ENCODE data around the gene ERF.

ERF gene

GRCh38 chr19:42275517-42275916, 20.6 kb upstream of the ERF start:
- Histone ChIP-seq H3K9me3 (ENCODE audit: control extremely low read depth in 1 of 5, control insufficient read depth in 4 of 5, insufficient read depth in 2 of 5, low read depth in 1 of 5, low read length in 4 of 5) (no peaks in the 10 kb centered on the region), H3K27ac (ENCODE audit: insufficient read depth in 1 of 2, low read depth in 1 of 2, low read length in 2 of 2, poor library complexity in 1 of 2, severe bottlenecking in 2 of 2) (no peak overlapping the region), H3K4me1 (ENCODE audit: control extremely low read depth in 1 of 4, control insufficient read depth in 4 of 4, insufficient read depth in 4 of 4, low read length in 3 of 4) (peaks cover 0 to 65% (median 51%) of the 10 kb centered on the region in 4 experiments), H3K36me3 (ENCODE audit: control insufficient read depth in 4 of 4, insufficient read depth in 4 of 4, low read length in 3 of 4) (peaks cover 0 to 50% (median 25%) of the 10 kb centered on the region in 4 experiments), H3K27me3 (replicated peaks in 2 of 5; ENCODE audit: control insufficient read depth in 4 of 5, insufficient read depth in 5 of 5, low read length in 4 of 5) (no peaks in the 10 kb centered on the region), H3K4me3 (ENCODE audit: control insufficient read depth in 1 of 7, extremely low read depth in 1 of 7, insufficient read depth in 4 of 7, low read depth in 2 of 7, low read length in 6 of 7) (no peak overlapping the region)
- POLR2A ChIA-PET: no interaction called here
- CTCF ChIA-PET: no interaction called here
- whole genome bisulfite sequencing (ENCODE audit: insufficient coverage): 100% methylated on average over 1 of the region's 3 CpGs
- no peak for DNase-seq

- H3K4me1 ChIP-seq (ENCODE audit: control extremely low read depth in 1 of 4, control insufficient read depth in 4 of 4, insufficient read depth in 4 of 4, low read length in 3 of 4): peaks cover 0 to 69% (median 53%) of the 10 kb centered on the region in 4 experiments
- H3K36me3 ChIP-seq (ENCODE audit: control insufficient read depth in 4 of 4, insufficient read depth in 4 of 4, low read length in 3 of 4): peaks cover 0 to 50% (median 25%) of the 10 kb centered on the region in 4 experiments
- no peak for DNase-seq
- H3K27me3 ChIP-seq (replicated peaks in 2 of 5; ENCODE audit: control insufficient read depth in 4 of 5, insufficient read depth in 5 of 5, low read length in 4 of 5): no peaks in the 10 kb centered on the region
- 96% methylated on average over 5 of the region's 7 CpGs for WGBS (ENCODE audit: insufficient coverage)
- no peak overlapping the region for H3K27ac ChIP-seq (ENCODE audit: insufficient read depth in 1 of 2, low read depth in 1 of 2, low read length in 2 of 2, poor library complexity in 1 of 2, severe bottlenecking in 2 of 2)
- no peak overlapping the region for H3K4me3 ChIP-seq (ENCODE audit: control insufficient read depth in 1 of 7, extremely low read depth in 1 of 7, insufficient read depth in 4 of 7, low read depth in 2 of 7, low read length in 6 of 7)
- CTCF ChIA-PET: interaction anchor here (0.8 to 1.6 kb wide), 4 partner anchors 14 to 140 kb away, joined by 3 to 6 read pairs (median 3); no protein-coding TSS in a partner anchor
- H3K9me3 ChIP-seq (ENCODE audit: control extremely low read depth in 1 of 5, control insufficient read depth in 4 of 5, insufficient read depth in 2 of 5, low read depth in 1 of 5, low read length in 4 of 5): no peaks in the 10 kb centered on the region
- POLR2A ChIA-PET: no interaction called here
Measured at GRCh38 chr19:42275103-42275502, 20.2 kb upstream of the ERF start.

GRCh38 chr19:42274065-42274682, 19.2 kb upstream of the ERF start:
- ChIA-PET CTCF (interaction anchor here (0.8 to 1.6 kb wide), 4 partner anchors 13 to 139 kb away, joined by 3 to 6 read pairs (median 3); no protein-coding TSS in a partner anchor), POLR2A (interaction anchor here (0.7 kb wide), 1 partner anchor 28 kb away, joined by 3 read pairs; no protein-coding TSS in a partner anchor)
- Histone ChIP-seq H3K4me3 (ENCODE audit: control insufficient read depth in 1 of 7, extremely low read depth in 1 of 7, insufficient read depth in 4 of 7, low read depth in 2 of 7, low read length in 6 of 7) (no peak overlapping the region), H3K27ac (ENCODE audit: insufficient read depth in 1 of 2, low read depth in 1 of 2, low read length in 2 of 2, poor library complexity in 1 of 2, severe bottlenecking in 2 of 2) (no peak overlapping the region), H3K4me1 (ENCODE audit: control extremely low read depth in 1 of 4, control insufficient read depth in 4 of 4, insufficient read depth in 4 of 4, low read length in 3 of 4) (peaks cover 4 to 71% (median 53%) of the 10 kb centered on the region in 4 experiments), H3K27me3 (replicated peaks in 2 of 5; ENCODE audit: control insufficient read depth in 4 of 5, insufficient read depth in 5 of 5, low read length in 4 of 5) (no peaks in the 10 kb centered on the region), H3K36me3 (ENCODE audit: control insufficient read depth in 4 of 4, insufficient read depth in 4 of 4, low read length in 3 of 4) (peaks cover 0 to 50% (median 25%) of the 10 kb centered on the region in 4 experiments), H3K9me3 (ENCODE audit: control extremely low read depth in 1 of 5, control insufficient read depth in 4 of 5, insufficient read depth in 2 of 5, low read depth in 1 of 5, low read length in 4 of 5) (no peaks in the 10 kb centered on the region)
- WGBS (ENCODE audit: insufficient coverage): 94% methylated on average over 21 of the region's 22 CpGs
- DNase-seq: no peak

- Histone ChIP-seq H3K27ac (ENCODE audit: insufficient read depth in 1 of 2, low read depth in 1 of 2, low read length in 2 of 2, poor library complexity in 1 of 2, severe bottlenecking in 2 of 2) (no peak overlapping the region), H3K9me3 (ENCODE audit: control extremely low read depth in 1 of 5, control insufficient read depth in 4 of 5, insufficient read depth in 2 of 5, low read depth in 1 of 5, low read length in 4 of 5) (no peaks in the 10 kb centered on the region), H3K4me1 (ENCODE audit: control extremely low read depth in 1 of 4, control insufficient read depth in 4 of 4, insufficient read depth in 4 of 4, low read length in 3 of 4) (peaks cover 4 to 64% (median 46%) of the 10 kb centered on the region in 4 experiments), H3K27me3 (replicated peaks in 2 of 5; ENCODE audit: control insufficient read depth in 4 of 5, insufficient read depth in 5 of 5, low read length in 4 of 5) (no peaks in the 10 kb centered on the region), H3K4me3 (ENCODE audit: control insufficient read depth in 1 of 7, extremely low read depth in 1 of 7, insufficient read depth in 4 of 7, low read depth in 2 of 7, low read length in 6 of 7) (no peak overlapping the region), H3K36me3 (ENCODE audit: control insufficient read depth in 4 of 4, insufficient read depth in 4 of 4, low read length in 3 of 4) (peaks cover 0 to 50% (median 25%) of the 10 kb centered on the region in 4 experiments)
- ChIA-PET CTCF (interaction anchor here (1.2 to 1.6 kb wide), 3 partner anchors 28 to 138 kb away, joined by 3 to 6 read pairs (median 3); no protein-coding TSS in a partner anchor), POLR2A (no interaction called here)
- no peak for DNase-seq
- 98% methylated on average over 36 of the region's 43 CpGs for WGBS (ENCODE audit: insufficient coverage)
Measured at GRCh38 chr19:42273407-42274064, 18.6 kb upstream of the ERF start.

- peaks cover 4 to 60% (median 42%) of the 10 kb centered on the region in 4 experiments for H3K4me1 ChIP-seq (ENCODE audit: control extremely low read depth in 1 of 4, control insufficient read depth in 4 of 4, insufficient read depth in 4 of 4, low read length in 3 of 4)
- WGBS (ENCODE audit: insufficient coverage): 94% methylated on average over 22 of the region's 23 CpGs
Measured at GRCh38 chr19:42272989-42273406, 18.1 kb upstream of the ERF start.

GRCh38 chr19:42272535-42272897, 17.6 kb upstream of the ERF start:
- H3K27ac ChIP-seq (ENCODE audit: insufficient read depth in 1 of 2, low read depth in 1 of 2, low read length in 2 of 2, poor library complexity in 1 of 2, severe bottlenecking in 2 of 2): no peak overlapping the region
- 89% methylated on average over 8 of the region's 9 CpGs for WGBS (ENCODE audit: insufficient coverage)
- no peak overlapping the region for H3K4me3 ChIP-seq (ENCODE audit: control insufficient read depth in 1 of 7, extremely low read depth in 1 of 7, insufficient read depth in 4 of 7, low read depth in 2 of 7, low read length in 6 of 7)
- CTCF ChIA-PET: interaction anchor here (0.8 to 1.7 kb wide), 2 partner anchors 11 to 27 kb away, joined by 3 to 12 read pairs; no protein-coding TSS in a partner anchor
- H3K4me1 ChIP-seq (ENCODE audit: control extremely low read depth in 1 of 4, control insufficient read depth in 4 of 4, insufficient read depth in 4 of 4, low read length in 3 of 4): peaks cover 7 to 60% (median 42%) of the 10 kb centered on the region in 4 experiments
- DNase-seq: no peak
- POLR2A ChIA-PET: no interaction called here
- H3K9me3 ChIP-seq (ENCODE audit: control extremely low read depth in 1 of 5, control insufficient read depth in 4 of 5, insufficient read depth in 2 of 5, low read depth in 1 of 5, low read length in 4 of 5): no peaks in the 10 kb centered on the region
- H3K27me3 ChIP-seq (replicated peaks in 2 of 5; ENCODE audit: control insufficient read depth in 4 of 5, insufficient read depth in 5 of 5, low read length in 4 of 5): no peaks in the 10 kb centered on the region
- peaks cover 0 to 50% (median 25%) of the 10 kb centered on the region in 4 experiments for H3K36me3 ChIP-seq (ENCODE audit: control insufficient read depth in 4 of 4, insufficient read depth in 4 of 4, low read length in 3 of 4)

More at GRCh38 chr19:42272989-42273406, 18.1 kb upstream of the ERF start:
- Histone ChIP-seq H3K36me3 (ENCODE audit: control insufficient read depth in 4 of 4, insufficient read depth in 4 of 4, low read length in 3 of 4) (peaks cover 0 to 50% (median 25%) of the 10 kb centered on the region in 4 experiments), H3K4me3 (ENCODE audit: control insufficient read depth in 1 of 7, extremely low read depth in 1 of 7, insufficient read depth in 4 of 7, low read depth in 2 of 7, low read length in 6 of 7) (no peak overlapping the region), H3K27me3 (replicated peaks in 2 of 5; ENCODE audit: control insufficient read depth in 4 of 5, insufficient read depth in 5 of 5, low read length in 4 of 5) (no peaks in the 10 kb centered on the region), H3K9me3 (ENCODE audit: control extremely low read depth in 1 of 5, control insufficient read depth in 4 of 5, insufficient read depth in 2 of 5, low read depth in 1 of 5, low read length in 4 of 5) (no peaks in the 10 kb centered on the region), H3K27ac (ENCODE audit: insufficient read depth in 1 of 2, low read depth in 1 of 2, low read length in 2 of 2, poor library complexity in 1 of 2, severe bottlenecking in 2 of 2) (no peak overlapping the region)
- CTCF ChIA-PET: interaction anchor here (0.8 to 1.7 kb wide), 2 partner anchors 12 to 27 kb away, joined by 3 to 12 read pairs; no protein-coding TSS in a partner anchor
- POLR2A ChIA-PET: no interaction called here
- no peak for DNase-seq
